Measurements from ENCODE around the gene GTF3A.

DNA sequence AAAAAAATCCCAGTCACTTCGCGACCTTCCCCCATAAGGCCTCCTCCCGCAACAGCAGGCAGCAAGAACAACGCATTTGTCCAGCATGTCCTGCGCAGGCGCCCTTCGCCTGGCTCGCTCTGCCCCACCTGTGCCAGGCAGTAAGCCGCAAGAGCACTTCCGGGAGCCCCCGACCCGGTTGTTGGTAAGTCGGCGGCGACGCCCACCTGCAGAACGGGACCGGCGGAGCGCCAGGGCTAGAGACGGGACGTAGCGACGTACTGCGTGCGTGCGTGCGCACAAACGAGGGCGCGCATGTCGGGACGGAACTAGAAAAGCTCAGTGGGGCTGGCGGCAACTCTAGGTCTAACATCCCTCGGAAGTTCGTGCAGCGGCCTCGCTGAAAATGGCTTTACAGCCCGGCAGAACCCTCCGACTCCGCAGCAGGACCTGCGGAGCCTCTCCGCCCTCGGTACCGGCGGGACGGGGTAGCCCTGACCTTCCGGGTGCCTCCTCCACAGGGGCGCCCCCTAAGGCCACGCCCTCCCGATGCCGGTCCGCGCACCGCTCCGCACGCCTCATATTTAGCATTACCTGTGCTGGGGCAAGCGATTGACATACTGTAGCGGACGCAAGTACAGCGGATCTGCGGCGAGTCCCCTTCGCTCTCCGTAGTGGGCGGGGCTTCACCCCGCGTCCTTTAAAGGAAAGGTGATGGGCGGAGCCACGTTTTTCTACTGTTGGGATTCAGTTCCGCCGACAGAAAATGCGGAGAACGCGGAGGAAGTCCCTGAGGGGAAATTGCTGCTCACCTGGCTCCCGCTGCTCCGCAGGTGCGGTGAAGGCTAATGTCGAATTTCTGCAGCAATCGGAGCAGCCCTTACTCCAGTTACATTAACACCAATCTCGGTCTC is 25.8 kb downstream of the GTF3A start, which contains the start of gene MTIF3:
- TF ChIP-seq, protein P1, sequence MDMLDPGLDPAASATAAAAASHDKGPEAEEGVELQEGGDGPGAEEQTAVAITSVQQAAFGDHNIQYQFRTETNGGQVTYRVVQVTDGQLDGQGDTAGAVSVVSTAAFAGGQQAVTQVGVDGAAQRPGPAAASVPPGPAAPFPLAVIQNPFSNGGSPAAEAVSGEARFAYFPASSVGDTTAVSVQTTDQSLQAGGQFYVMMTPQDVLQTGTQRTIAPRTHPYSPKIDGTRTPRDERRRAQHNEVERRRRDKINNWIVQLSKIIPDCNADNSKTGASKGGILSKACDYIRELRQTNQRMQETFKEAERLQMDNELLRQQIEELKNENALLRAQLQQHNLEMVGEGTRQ (IDR thresholded peaks at IDR 0.05; ENCODE audit: low read depth, low read length), result no peak
- TF ChIP-seq, protein P2, sequence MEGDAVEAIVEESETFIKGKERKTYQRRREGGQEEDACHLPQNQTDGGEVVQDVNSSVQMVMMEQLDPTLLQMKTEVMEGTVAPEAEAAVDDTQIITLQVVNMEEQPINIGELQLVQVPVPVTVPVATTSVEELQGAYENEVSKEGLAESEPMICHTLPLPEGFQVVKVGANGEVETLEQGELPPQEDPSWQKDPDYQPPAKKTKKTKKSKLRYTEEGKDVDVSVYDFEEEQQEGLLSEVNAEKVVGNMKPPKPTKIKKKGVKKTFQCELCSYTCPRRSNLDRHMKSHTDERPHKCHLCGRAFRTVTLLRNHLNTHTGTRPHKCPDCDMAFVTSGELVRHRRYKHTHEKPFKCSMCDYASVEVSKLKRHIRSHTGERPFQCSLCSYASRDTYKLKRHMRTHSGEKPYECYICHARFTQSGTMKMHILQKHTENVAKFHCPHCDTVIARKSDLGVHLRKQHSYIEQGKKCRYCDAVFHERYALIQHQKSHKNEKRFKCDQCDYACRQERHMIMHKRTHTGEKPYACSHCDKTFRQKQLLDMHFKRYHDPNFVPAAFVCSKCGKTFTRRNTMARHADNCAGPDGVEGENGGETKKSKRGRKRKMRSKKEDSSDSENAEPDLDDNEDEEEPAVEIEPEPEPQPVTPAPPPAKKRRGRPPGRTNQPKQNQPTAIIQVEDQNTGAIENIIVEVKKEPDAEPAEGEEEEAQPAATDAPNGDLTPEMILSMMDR (conservative IDR thresholded peaks at IDR 0.05; ENCODE audit: low read depth, low read length), result no peak
- TF ChIP-seq MAFK (IDR thresholded peaks at IDR 0.05; ENCODE audit: low read depth, low read length) (no peak), RFX5 (IDR thresholded peaks at IDR 0.05; ENCODE audit: low read depth, low read length) (no peak)

All from IMR-90 (cell line).